Measurements from ENCODE around the gene SYNGR2. TPM values are rescaled to one million over a fixed set of nuclear protein-coding genes. Genes with fewer than 3 reads are reported as not detected.

Gene SYNGR2
- total RNA-seq, 1 donor from 2014 or later = 35.8 TPM

- no peak for DNase-seq (ENCODE audit: low read depth, low spot score)
These were observed 34.3 kb downstream of the SYNGR2 start for GRCh38 chr17:78202666-78203065.

- no peak for DNase-seq (ENCODE audit: low read depth, low spot score)
These were observed 36.2 kb downstream of the SYNGR2 start for GRCh38 chr17:78204387-78205123.

GRCh38 chr17:78205124-78205775 lies 36.9 kb downstream of the SYNGR2 start:
- DNase-seq (ENCODE audit: low read depth, low spot score) = no peak

- DNase-seq (ENCODE audit: low read depth, low spot score) = no peak
These were observed 37.9 kb downstream of the SYNGR2 start for GRCh38 chr17:78206298-78206697.

GRCh38 chr17:78208486-78208885 lies 40.1 kb downstream of the SYNGR2 start:
- no peak for DNase-seq (ENCODE audit: low read depth, low spot score)

- no peak for DNase-seq (ENCODE audit: low read depth, low spot score)
These were observed 41.7 kb downstream of the SYNGR2 start for GRCh38 chr17:78210111-78210510.

- no peak for DNase-seq (ENCODE audit: low read depth, low spot score)
These were observed 42.7 kb downstream of the SYNGR2 start for GRCh38 chr17:78211032-78211431.

- DNase-seq (ENCODE audit: low read depth, low spot score) = peak; percentile 39
These were observed 45.8 kb downstream of the SYNGR2 start, which contains the start of gene BIRC5 for GRCh38 chr17:78214016-78214705. Gene BIRC5, plus strand, starts transcription at chr17:78214253. Its CDS starts 64 bp downstream, at chr17:78214317.

- no peak for DNase-seq (ENCODE audit: low read depth, low spot score)
These were observed 46.3 kb downstream of the SYNGR2 start for GRCh38 chr17:78214706-78215061.

- DNase-seq (ENCODE audit: low read depth, low spot score) = no peak
These were observed 51.2 kb downstream of the SYNGR2 start for GRCh38 chr17:78219396-78220150.

Other genes with a start within 250 kb of the SYNGR2 start
- 6.5 and 9.1 TPM in 2 replicates for gene TNRC6C, start 209.9 kb upstream of the SYNGR2 start, total RNA-seq
- gene TMC6, start 39.8 kb upstream of the SYNGR2 start, total RNA-seq = 16.7 and 20.2 TPM in 2 replicates
- under 0.01 TPM in 1 of 2 replicates, not detected in the other for gene TMC8, start 37.8 kb upstream of the SYNGR2 start, total RNA-seq
- gene C17orf99, start 22.2 kb upstream of the SYNGR2 start, total RNA-seq = not detected in 2 replicates
- gene TK1, start 18.5 kb downstream of the SYNGR2 start, total RNA-seq = 108 and 190 TPM in 2 replicates
- 46.6 and 49.5 TPM in 2 replicates for gene AFMID, start 18.8 kb downstream of the SYNGR2 start, total RNA-seq
- 61.7 and 109 TPM in 2 replicates for gene BIRC5, start 45.7 kb downstream of the SYNGR2 start, total RNA-seq
- gene TMEM235, start 63.0 kb downstream of the SYNGR2 start, total RNA-seq = 0.21 TPM in 1 of 2 replicates, not detected in the other
- gene SOCS3, start 191.5 kb downstream of the SYNGR2 start, total RNA-seq = 31.5 and 71.3 TPM in 2 replicates
- 32.0 and 40.0 TPM in 2 replicates for gene PGS1, start 210.1 kb downstream of the SYNGR2 start, total RNA-seq